GM12878 (cell line): ENCODE data around the gene FAM177B. TPM values are rescaled to one million over a fixed set of nuclear protein-coding genes. Genes with fewer than 3 reads are reported as not detected.

ENCODE experiments used
- ATAC-seq: fragments of 200-7000 bp; cut with Tn5 transposase; 3 replicates; pipeline ENCODE4 v1.9.1; 2020; ENCODE audit warnings: mild to moderate bottlenecking, moderate library complexity
- BruUV-seq: library from RNA; stranded (reverse); fragments of 400-500 nt; replicated peaks from 2 replicates; lab custom pipeline; 2021; lab: Mats Ljungman, UMichigan
- CTCF ChIA-PET: fragments of 300-600 bp; sonication (Branson Sonifier 250); formaldehyde crosslinking; extraction: SDS; loops from one replicate; lab custom pipeline; 2021; ENCODE audit warnings: inconsistent platforms; lab: Yijun Ruan, JAX
- POLR2A ChIA-PET: fragments of 350-600 bp; formaldehyde crosslinking; extraction: SDS; loops from one replicate; lab custom pipeline; 2021; ENCODE audit warnings: inconsistent platforms; lab: Charles Lee
- RAD21 ChIA-PET: fragments of 300-600 bp; sonication (Branson Sonifier 250); formaldehyde crosslinking; loops from one replicate; lab custom pipeline; 2023; ENCODE audit warnings: antibody characterized with exemption; ENCODE audit not compliant: unreplicated experiment; lab: Charles Lee
- SMC1A ChIA-PET: fragments of 300-600 bp; sonication (Branson Sonifier 250); formaldehyde crosslinking; loops from one replicate; lab custom pipeline; 2023; ENCODE audit not compliant: unreplicated experiment, uncharacterized antibody; lab: Charles Lee
- DNase-seq: peaks from one replicate; pipeline ENCODE4 v3.0.0-alpha.2; 2011; ENCODE audit warnings: low read depth, low spot score
- FAIRE-seq: peaks from 3 replicates; lab custom pipeline; 2011; peaks lifted over from hg19 to GRCh38; lab: Jason Lieb, UNC
- H2AFZ ChIP-seq: 2 replicates; pipeline ENCODE4 v1.6.0; 2011; ENCODE audit warnings: low read depth, low read length, control low read depth; ENCODE audit not compliant: control insufficient read depth
- H3K27ac ChIP-seq: 2 replicates; pipeline ENCODE4 v1.5.1; 2011; ENCODE audit warnings: control low read depth; ENCODE audit not compliant: control insufficient read depth, insufficient read depth
- H3K27me3 ChIP-seq, 2 experiments: replicated peaks in 1 of 2; 2 replicates each; pipeline versions ENCODE4 v1.6.0 to v1.6.1; 2011; ENCODE audit warnings: low read length in 1 of 2; ENCODE audit not compliant: control insufficient read depth in 2 of 2, insufficient read depth in 2 of 2
- H3K36me3 ChIP-seq, 2 experiments: 2 replicates each; pipeline ENCODE4 v1.5.1; 2011; ENCODE audit warnings: low read length in 1 of 2; ENCODE audit not compliant: control insufficient read depth in 2 of 2, insufficient read depth in 2 of 2
- H3K4me1 ChIP-seq: 2 replicates; pipeline ENCODE4 v1.6.1; 2011; ENCODE audit warnings: mild to moderate bottlenecking, low read length, moderate library complexity, mixed read lengths; ENCODE audit not compliant: control insufficient read depth, insufficient read depth
- H3K4me2 ChIP-seq: 2 replicates; pipeline ENCODE4 v1.6.0; 2011; ENCODE audit warnings: control low read depth; ENCODE audit not compliant: control insufficient read depth, insufficient read depth
- H3K4me3 ChIP-seq: fragments of 200-600 bp; sonication (generic); 2 replicates; pipeline ENCODE4 v1.5.1; 2016
- H3K79me2 ChIP-seq: 2 replicates; pipeline ENCODE4 v1.6.0; 2011; ENCODE audit warnings: low read length; ENCODE audit not compliant: control insufficient read depth, insufficient read depth
- H3K9ac ChIP-seq: 2 replicates; pipeline ENCODE4 v1.8.0; 2011; ENCODE audit warnings: low read length, control low read depth, mixed read lengths; ENCODE audit not compliant: control insufficient read depth, insufficient read depth
- H3K9me3 ChIP-seq: replicated peaks from 3 replicates; pipeline ENCODE4 v1.5.1; 2011; ENCODE audit warnings: mild to moderate bottlenecking, low read length; ENCODE audit not compliant: control insufficient read depth, insufficient read depth
- H4K20me1 ChIP-seq: 2 replicates; pipeline ENCODE4 v1.6.0; 2011; ENCODE audit not compliant: control insufficient read depth, insufficient read depth
- BMI1 ChIP-seq: fragments of 450-650 bp; IDR thresholded peaks from 2 replicates; pipeline ENCODE4 v1.6.1; 2016; ENCODE audit warnings: mild to moderate bottlenecking, moderate library complexity, borderline replicate concordance
- HCFC1 ChIP-seq: fragments of 150-350 bp; IDR thresholded peaks from 2 replicates; pipeline ENCODE4 v1.6.1; 2014; ENCODE audit warnings: low read length
- HSF1 ChIP-seq: fragments of 150-350 bp; IDR thresholded peaks from 2 replicates; pipeline ENCODE4 v1.6.1; 2014; ENCODE audit warnings: mild to moderate bottlenecking, low read depth, low read length
- NBN ChIP-seq: fragments of 450-650 bp; IDR thresholded peaks from 2 replicates; pipeline ENCODE4 v1.6.1; 2016
- RELA ChIP-seq: fragments of 450-650 bp; IDR thresholded peaks from 2 replicates; pipeline ENCODE4 v1.8.0; 2014; ENCODE audit warnings: borderline replicate concordance; ENCODE audit not compliant: partially characterized antibody
- RFX5 ChIP-seq: IDR thresholded peaks from 2 replicates; pipeline ENCODE4 v1.6.1; 2011; ENCODE audit warnings: low read depth, low read length, improper control_type of control experiment
- RUNX3 ChIP-seq: IDR thresholded peaks from 2 replicates; pipeline ENCODE4 v1.6.1; 2012; ENCODE audit warnings: low read length, inconsistent platforms
- SMARCA5 ChIP-seq: fragments of 450-650 bp; IDR thresholded peaks from 2 replicates; pipeline ENCODE4 v1.6.1; 2017; ENCODE audit warnings: mild to moderate bottlenecking
- SPI1 ChIP-seq: IDR thresholded peaks from 2 replicates; pipeline ENCODE4 v1.6.1; 2011; ENCODE audit warnings: low read depth, mild to moderate bottlenecking, low read length, moderate library complexity, borderline replicate concordance; ENCODE audit not compliant: insufficient read depth
- SREBF2 ChIP-seq: IDR thresholded peaks from 2 replicates; pipeline ENCODE4 v1.6.1; 2012; ENCODE audit warnings: mild to moderate bottlenecking, low read length
- ZBTB11 ChIP-seq: fragments of 450-650 bp; formaldehyde crosslinking; IDR thresholded peaks from 2 replicates; pipeline ENCODE4 v1.5.0; 2022; ENCODE audit warnings: mild to moderate bottlenecking, missing genetic modification characterization
- ZNF384 ChIP-seq: IDR thresholded peaks from 2 replicates; pipeline ENCODE4 v1.6.1; 2012; ENCODE audit warnings: low read depth, mild to moderate bottlenecking, low read length, improper control_type of control experiment, borderline replicate concordance
- WGBS: methylation state at CpG from one replicate; pipeline ENCODE4 v1.1.6; 2016; ENCODE audit warnings: low lambda C conversion rate; ENCODE audit not compliant: insufficient replicate concordance, insufficient coverage; ENCODE audit errors: missing lambda C conversion rate; 5-methylcytosine and 5-hydroxymethylcytosine counted together
- in situ Hi-C: fragments of 300-500 bp; cut with MboI; formaldehyde crosslinking; loops from 9 replicates; pipeline ENCODE4 v1.14.3; 2018; ENCODE audit warnings: mixed read lengths
- intact Hi-C: fragments of 100-400 bp; cut with micrococcal nuclease; formaldehyde crosslinking; loops from one replicate; pipeline ENCODE4 v1.14.2; 2022; ENCODE audit not compliant: unreplicated experiment
- polyA plus RNA-seq, 11 experiments: library from polyadenylated mRNA; depleted of rRNA in 4 of 11; unstranded in 6 of 11; stranded (reverse) in 5 of 11; fragments of >200 nt; fragmentation: Nextera tagmentation in 4 of 11; fragmentation: Illumina TruSeq in 1 of 11; extraction: Ambion mirVana in 4 of 11; extraction: Trizol in 1 of 11; gene quantifications; 1 replicate in 1 of 11; 2 replicates in 10 of 11; pipeline versions ENCODE4 v1.2.1 to v1.2.3, GENCODE V29; 2011 to 2016; ENCODE audit warnings: inconsistent platforms in 2 of 11, missing spikeins in 2 of 11, low read depth in 1 of 11
- total RNA-seq, 4 experiments: library from RNA; depleted of rRNA in 3 of 4; stranded (reverse); fragments of >200 nt in 3 of 4; fragmentation: Illumina TruSeq in 1 of 4; extraction: Trizol in 1 of 4; gene quantifications; 2 replicates each; pipeline versions ENCODE4 v1.2.1 to v1.2.3, GENCODE V29; 2013 to 2021
- TF ChIP-seq, protein P1 (sequence below): fragments of 450-650 bp; IDR thresholded peaks from 2 replicates; pipeline ENCODE4 v1.6.1; 2016; ENCODE audit warnings: mild to moderate bottlenecking

FAM177B gene
- total and polyA plus RNA-seq, 10 of the 15 experiments (the other 5 are each of a cell fraction or from before 2014, with no cell fraction given): 0.06 TPM; not detected in 9

- Histone ChIP-seq H2AFZ (no peak overlapping the region), H3K4me2 (no peak overlapping the region), H3K9me3 (no peaks in the 10 kb centered on the region), H3K9ac (no peak overlapping the region), H3K4me1 (no peaks in the 10 kb centered on the region), H3K36me3 (no peaks in the 10 kb centered on the region; a peak in 1 of 4 replicates), H3K27ac (no peak overlapping the region), H3K79me2 (no peaks in the 10 kb centered on the region), H3K27me3 (no peaks in the 10 kb centered on the region), H3K4me3 (no peak overlapping the region), H4K20me1 (no peaks in the 10 kb centered on the region)
- no peak for ATAC-seq
- TF ChIP-seq SREBF2 (no peak), RUNX3 (0 out of 2 replicates have a peak, but pooled peaks have one; percentile 19), RELA (no peak)
- TF ChIP-seq, protein P1, sequence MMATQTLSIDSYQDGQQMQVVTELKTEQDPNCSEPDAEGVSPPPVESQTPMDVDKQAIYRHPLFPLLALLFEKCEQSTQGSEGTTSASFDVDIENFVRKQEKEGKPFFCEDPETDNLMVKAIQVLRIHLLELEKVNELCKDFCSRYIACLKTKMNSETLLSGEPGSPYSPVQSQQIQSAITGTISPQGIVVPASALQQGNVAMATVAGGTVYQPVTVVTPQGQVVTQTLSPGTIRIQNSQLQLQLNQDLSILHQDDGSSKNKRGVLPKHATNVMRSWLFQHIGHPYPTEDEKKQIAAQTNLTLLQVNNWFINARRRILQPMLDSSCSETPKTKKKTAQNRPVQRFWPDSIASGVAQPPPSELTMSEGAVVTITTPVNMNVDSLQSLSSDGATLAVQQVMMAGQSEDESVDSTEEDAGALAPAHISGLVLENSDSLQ: no peak
- no peak for FAIRE-seq
- intact Hi-C loops (no loop called here), in situ Hi-C loops (no loop called here)
- no peak for DNase-seq
- no TSS peak for BruUV-seq
- SMC1A ChIA-PET: interaction anchor here (0.9 to 1.1 kb wide), 2 partner anchors 18 to 40 kb away, joined by 3 read pairs; no protein-coding TSS in a partner anchor
- CTCF ChIA-PET: interaction anchor here (0.9 kb wide), 1 partner anchor 8 kb away, joined by 3 read pairs; no protein-coding TSS in a partner anchor
- 29% methylated on average over 5 of the region's 5 CpGs for WGBS
- POLR2A ChIA-PET: no interaction called here
- RAD21 ChIA-PET: no interaction called here
Observed at GRCh38 chr1:222694927-222695326, 42.1 kb upstream of the FAM177B start.

DNA sequence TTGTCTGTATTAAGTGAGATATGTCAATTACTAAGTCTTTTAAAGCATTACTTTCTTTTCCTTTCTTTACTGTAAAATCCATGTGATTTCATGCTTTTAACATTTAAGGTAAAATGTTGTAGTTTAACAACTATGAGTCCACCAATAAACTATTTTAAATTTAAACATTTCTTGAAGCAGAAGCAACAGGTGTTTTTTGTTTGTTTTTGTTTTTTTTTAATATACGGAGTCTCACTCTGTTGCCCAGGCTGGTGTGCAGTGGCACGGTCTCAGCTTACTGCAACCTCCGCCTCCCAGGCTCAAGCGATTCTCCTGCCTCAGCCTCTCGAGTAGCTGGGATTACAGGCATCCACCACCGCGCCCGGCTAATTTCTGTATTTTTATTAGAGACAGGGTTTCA is 40.3 kb upstream of the FAM177B start:
- H3K27ac ChIP-seq: no peak overlapping the region
- CTCF ChIA-PET: interaction anchor here (0.7 kb wide), 1 partner anchor 1890 kb away, joined by 3 read pairs; no protein-coding TSS in a partner anchor
- BruUV-seq: no TSS peak
- intact Hi-C loops (loop anchor here (2.0 kb wide), 1 partner anchor 18 kb away; no protein-coding TSS in a partner anchor), in situ Hi-C loops (no loop called here)
- FAIRE-seq (no peak), ATAC-seq (no peak), DNase-seq (no peak)
- RAD21 ChIA-PET: no interaction called here
- no peaks in the 10 kb centered on the region for H3K9me3 ChIP-seq
- H3K4me3 ChIP-seq: no peak overlapping the region
- no peaks in the 10 kb centered on the region for H4K20me1 ChIP-seq
- H3K79me2 ChIP-seq: no peaks in the 10 kb centered on the region
- no peaks in the 10 kb centered on the region for H3K27me3 ChIP-seq
- no peaks in the 10 kb centered on the region for H3K4me1 ChIP-seq
- H2AFZ ChIP-seq: no peak overlapping the region
- H3K36me3 ChIP-seq: peaks cover 0 to 4% of the 10 kb centered on the region in 2 experiments; a peak in 1 of 4 replicates
- POLR2A ChIA-PET: no interaction called here
- no peak overlapping the region for H3K4me2 ChIP-seq
- WGBS: 97% methylated on average over 8 of the region's 8 CpGs
- no peak overlapping the region for H3K9ac ChIP-seq
- SMC1A ChIA-PET: no interaction called here
- TF ChIP-seq RFX5: no peak
- TF ChIP-seq HCFC1: no peak
- TF ChIP-seq SPI1: no peak
- TF ChIP-seq ZBTB11 (CRISPR knock-in tag): no peak
- TF ChIP-seq NBN: no peak
- TF ChIP-seq SMARCA5: no peak
- no peak for TF ChIP-seq BMI1
- TF ChIP-seq ZNF384: no peak
- no peak for TF ChIP-seq HSF1
